Kasumi-1 (cell line): ENCODE results near the gene TDRD9.
"Not testable (repeated sequence)": the region's sequence is repeated elsewhere in the genome, so short reads cannot be mapped to it uniquely, and the experiment has no call there.

ENCODE experiments used
- DNase-seq, 2 experiments: peaks; one replicate each; lab custom pipeline; 2025; lab: John Stamatoyannopoulos, UW

Gene TDRD9

DNA sequence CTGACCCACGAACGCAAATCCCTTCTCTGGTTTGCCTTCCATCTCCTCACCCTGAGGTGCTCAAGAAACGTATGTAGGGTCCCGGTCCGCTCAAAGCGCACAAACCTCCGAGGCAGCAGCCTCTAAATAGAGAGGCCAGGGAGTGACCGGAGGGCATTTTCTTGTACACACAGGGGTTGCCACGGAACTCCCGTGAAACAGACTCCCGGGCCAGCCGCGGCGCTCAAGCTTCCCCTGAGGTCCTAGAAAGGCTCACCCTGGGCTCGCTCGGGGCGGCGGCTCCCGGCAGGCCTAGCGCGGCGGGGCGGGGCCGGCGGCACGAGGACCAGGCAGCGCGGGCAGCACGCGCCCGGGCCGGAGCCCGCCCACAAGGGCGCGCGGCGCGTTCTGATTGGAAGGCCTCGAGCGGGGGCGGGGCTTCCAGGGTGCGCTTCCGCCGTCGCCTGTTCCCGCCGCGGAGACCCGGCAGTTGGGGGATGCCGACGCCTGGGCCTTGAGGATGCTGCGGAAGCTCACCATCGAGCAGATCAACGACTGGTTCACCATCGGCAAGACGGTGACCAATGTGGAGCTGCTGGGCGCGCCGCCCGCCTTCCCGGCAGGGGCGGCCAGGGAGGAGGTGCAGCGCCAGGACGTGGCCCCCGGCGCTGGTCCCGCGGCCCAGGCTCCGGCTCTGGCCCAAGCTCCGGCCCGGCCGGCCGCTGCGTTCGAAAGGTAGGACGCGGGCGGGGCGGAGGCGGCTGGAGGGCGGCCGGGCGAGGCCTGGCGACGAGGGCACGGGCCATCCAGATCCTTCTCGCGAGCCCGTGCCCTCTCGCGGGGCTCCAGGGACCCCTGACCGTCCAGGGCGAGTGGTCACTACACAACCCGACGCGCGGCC, at the start of gene TDRD9:
Gene TDRD9 (plus strand): TSS at position 446 of the 880 bp plus-strand sequence. CDS start 54 bp downstream, at position 500.
- DNase-seq, result no peak

DNA sequence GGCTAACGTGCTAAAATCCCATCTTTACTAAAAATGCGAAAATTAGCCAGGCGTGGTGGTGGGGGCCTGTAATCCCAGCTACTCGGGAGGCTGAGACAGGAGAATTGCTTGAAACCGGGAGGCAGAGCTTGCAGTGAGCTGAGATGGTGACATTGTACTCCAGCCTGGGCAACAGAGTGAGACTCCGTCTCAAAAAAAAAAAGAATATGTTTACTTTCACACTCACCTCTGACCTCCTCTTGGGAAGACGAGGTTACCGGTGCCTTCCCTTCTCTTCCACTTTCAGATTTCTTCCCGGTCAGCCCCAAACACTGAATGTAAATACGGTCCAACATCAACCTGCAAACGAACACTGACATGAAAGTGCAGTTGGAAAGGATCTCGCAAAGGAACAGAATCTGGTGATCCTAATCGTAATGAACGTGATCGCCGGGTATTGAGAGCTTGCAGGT, 49.1 kb upstream of the TDRD9 start:
- no peak for DNase-seq

- DNase-seq, result no peak
These were observed 48.5 kb upstream of the TDRD9 start for GRCh38 chr14:103879570-103880347.

DNA sequence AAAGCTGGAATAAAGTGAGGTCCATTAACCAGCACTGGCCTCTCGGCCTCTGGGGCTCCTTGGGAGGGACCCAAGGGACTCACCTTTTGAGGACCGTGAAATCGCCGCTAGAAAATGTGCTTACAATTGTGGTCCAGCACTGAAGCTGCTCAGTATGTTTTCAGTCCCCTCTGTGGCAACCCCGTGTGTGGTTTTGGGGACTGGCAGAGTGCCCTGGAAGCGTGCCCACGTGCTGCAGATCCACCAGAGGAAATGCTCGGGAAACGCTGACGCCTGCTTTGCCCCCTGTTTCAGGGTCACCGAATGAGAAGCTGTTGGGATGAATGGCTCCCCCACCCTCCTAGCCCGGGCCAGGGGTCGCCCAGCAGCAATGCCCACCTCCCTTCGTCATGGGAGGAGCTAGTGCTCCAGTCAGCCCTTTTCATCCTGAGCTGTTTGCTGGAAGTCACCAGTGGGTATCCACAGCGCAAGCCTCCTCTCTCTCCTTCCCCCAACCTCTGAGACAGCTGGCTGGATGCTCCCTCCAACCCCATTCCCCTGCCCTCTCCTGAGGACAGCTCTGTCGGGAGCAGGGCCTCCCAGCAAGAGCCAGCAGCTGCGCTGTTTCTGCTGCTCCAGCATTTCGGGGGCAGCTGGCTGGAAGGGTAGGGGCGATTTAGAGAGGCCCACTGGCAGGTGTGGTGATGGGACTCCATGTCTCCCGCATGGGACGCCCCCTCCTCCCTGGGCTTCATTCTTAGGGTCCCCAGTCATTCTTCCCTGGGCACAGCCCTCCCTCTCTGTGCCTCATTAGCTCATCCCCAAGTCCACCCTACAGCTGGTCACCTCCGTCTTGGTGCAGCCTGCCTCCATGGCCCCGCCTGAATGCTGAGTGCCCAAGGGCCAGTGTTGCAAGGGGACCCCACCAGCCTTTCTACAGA, 47.6 kb upstream of the TDRD9 start:
- DNase-seq, result peak; percentile 38 to 45

DNA sequence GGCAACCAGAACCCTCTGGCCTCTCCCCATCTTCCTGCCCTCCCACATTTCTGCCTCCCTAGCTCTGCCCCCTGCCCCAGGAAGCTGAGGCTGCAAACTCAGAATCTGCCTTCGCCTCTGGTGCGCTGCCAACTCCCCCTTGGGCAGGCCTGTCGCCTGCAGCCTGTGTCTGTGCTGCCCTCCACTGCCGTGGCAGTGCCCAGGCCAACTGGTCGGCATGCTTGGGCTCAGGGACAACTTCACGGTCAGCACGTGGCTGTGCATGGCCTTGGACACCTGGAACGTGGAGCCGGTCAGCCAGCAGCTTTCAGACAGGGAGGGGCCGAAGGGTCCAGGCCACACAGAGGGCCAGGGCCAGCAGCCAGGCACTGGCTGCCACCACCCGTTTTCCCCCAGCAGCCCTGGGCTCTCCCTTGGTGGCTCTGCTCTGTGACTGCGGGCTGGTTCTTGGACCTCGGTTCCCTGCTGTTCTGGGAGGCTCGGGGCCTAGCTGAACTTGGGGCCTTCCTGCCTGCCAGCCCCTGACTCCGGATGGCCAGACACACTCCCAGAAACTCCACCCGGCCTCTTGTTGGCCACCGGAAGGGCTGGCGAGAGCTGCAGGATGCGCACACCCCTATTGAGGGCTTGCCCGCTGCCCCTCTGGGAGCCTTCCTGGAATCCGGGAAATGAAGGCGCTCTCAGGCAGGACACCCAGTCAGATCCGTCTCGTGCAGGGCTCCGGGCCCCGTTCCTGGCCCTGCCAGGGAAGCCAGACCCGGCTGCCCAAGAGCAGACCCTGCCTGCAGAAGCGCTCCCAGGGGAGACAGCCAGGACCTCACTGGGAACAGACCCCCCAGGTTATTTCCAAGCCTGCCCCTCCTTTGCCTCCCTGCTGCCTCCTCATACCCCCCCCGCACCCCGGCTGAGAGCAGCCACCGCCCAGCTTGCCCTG, 46.7 kb upstream of the TDRD9 start:
- DNase-seq, result no peak

DNA sequence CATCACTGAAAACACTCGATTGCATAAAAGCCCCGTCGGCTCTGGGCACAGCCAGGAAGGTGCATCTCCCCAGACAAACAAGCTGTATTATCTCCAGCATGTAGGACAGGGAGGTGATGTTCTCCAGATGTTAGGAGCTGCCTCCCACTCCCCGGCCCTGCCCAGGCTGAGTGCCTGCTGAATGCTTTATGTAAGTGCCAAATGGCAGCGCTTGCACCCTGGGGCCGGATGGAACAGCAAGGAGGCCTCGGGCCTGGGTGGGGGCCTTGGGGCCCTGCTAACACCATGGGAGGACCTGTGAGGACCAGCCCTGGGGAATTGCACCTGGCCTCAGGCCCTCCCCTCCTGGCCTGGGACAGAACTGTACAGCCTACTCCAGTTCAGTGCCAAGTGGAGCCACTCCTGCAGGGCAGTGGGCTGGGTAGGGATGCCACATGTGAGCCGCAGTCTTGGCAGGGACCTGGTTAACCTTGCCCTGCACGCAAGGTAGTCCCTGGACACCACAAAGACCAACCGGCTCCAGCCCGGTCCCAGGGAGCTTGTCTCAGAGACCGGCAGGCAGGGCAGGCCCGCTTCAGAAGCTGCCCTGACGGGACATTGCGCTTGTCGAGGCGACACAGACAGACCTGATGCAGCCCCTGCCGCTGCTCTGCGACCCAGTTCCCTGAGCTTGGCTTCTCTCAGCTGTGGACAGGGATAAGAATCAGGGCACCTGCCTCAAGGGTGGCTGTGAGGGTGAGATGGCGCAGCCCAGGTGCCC, 45.6 kb upstream of the TDRD9 start:
- DNase-seq, result no peak

GRCh38 chr14:103883263-103883523, 45.1 kb upstream of the TDRD9 start:
- no peak for DNase-seq

- DNase-seq, result no peak
These were observed 43.4 kb upstream of the TDRD9 start for GRCh38 chr14:103884854-103885253.

- no peak for DNase-seq
These were observed 42.7 kb upstream of the TDRD9 start for GRCh38 chr14:103885509-103885932.

DNA sequence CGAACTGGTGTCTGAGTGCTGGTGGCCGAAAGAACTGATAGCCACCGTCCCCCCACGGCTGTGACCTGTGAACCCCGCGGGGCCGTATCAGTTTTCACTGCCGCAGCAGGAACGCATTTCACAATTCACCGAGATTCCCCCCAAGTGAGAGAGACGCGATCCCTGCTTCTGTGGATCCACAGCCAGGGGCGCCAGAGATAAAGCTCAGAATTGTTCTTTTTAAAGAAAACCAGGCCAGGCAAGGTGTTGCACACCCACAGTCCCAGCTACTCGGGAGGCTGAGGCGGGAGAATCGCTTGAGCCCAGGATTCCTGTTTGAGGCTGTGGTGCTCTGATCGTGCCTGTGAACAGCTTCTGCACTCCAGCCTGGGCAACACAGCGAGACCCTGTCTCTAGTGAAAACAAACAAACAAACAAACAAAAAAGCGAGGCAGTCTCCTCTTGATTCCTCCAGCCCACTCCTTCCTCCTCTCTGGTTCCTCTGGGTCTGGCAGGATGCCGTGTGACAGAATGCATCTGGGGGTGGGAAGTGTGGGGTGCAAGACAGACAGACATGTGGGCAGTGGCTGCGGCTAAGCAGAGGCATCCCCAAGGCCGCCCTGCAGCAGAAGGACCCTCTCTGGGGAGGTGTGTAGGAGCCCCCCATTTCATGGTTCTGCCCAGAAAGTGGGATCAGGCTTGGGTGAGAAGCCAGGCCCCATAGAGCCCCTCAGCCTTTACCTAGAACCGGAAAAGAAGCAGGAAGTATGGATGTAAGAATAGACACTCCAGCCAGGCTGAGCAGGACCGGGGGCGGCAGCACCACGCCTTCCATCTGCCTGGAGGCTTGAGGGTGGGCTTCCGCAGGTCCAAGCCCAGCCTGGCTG, 41.7 kb upstream of the TDRD9 start:
- no peak for DNase-seq

- DNase-seq, result no peak
These were observed 41.1 kb upstream of the TDRD9 start for GRCh38 chr14:103887170-103887501.

DNA sequence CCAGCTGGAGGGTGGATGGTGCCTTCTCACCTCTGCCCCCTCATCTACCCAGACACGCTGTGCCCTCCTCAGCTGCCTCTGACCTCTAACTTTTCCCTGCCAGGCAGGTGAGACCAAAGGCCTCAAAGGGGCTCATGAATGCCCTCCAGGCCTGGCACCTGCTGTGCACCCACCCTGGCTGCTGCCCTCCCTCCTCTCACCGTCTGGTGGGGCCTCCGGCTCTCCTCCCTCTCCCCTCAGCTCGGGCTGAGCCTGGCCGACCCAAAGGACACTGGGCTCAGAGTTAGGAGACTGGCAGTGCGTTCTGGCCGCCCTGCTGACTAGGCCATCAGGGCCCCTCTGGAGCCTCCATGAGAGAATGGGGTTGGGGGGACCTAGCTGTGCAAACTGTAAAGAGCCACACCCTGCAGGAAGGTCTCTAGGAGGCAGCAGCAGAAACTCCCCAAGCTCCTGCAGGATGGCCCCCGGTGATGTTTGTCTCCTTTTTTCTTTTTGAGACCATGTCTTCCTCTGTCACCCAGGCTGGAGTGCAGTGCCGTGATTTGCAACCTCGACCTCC, 40.6 kb upstream of the TDRD9 start:
- DNase-seq, result no peak

GRCh38 chr14:103889002-103889312, 39.3 kb upstream of the TDRD9 start:
- not testable (repeated sequence) for DNase-seq

DNA sequence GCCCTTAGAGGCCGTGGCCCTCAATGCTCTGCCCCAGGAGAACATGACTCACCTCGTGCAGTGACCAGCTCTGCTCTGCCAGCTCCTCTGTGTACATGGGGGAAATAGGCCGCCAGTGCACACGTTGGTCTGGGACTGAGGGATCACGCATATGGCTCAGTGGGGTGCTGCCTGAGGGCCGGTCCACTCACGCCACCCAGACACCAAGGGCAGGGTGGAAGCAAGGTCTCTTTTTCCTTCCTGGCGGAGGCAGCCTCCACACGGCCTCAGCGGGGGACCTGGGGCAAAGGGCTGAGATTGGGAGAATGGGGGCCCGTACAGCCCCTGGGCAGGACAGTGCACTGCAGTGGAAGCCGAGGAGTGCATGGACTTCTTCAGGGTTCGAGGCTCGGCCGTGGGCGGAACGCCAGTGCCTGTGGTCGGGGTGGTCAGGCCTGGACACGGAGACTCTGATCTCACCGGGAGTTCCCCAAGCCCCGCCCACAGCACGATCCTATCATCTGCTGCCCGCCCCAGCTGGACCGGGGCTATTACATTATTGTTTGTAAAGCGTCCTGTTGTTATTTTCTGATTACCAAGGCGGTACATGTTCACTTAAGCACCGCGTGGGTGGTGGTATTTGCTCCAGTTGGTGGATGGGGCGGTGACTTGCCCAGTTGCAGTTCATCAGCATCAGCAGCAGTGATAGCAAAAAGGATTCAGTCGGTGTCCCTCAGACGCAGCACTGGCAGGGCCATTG, 38.8 kb upstream of the TDRD9 start:
- no peak for DNase-seq

GRCh38 chr14:103890052-103890371, 38.2 kb upstream of the TDRD9 start:
- no peak for DNase-seq

- DNase-seq, result no peak
These were observed 37.2 kb upstream of the TDRD9 start for GRCh38 chr14:103890821-103891666.

GRCh38 chr14:103891667-103892215, 36.5 kb upstream of the TDRD9 start:
- no peak for DNase-seq

- no peak for DNase-seq
These were observed 36.0 kb upstream of the TDRD9 start for GRCh38 chr14:103892247-103892646.
